D721Med (cell line): Measurements from ENCODE around the gene CCNY.
"Not testable (repeated sequence)": the region's sequence is repeated elsewhere in the genome, so short reads cannot be mapped to it uniquely, and the experiment has no call there.

ENCODE experiments used
- DNase-seq: peaks from one replicate; pipeline ENCODE4 v3.0.0; 2011; ENCODE audit warnings: low spot score; ENCODE audit not compliant: insufficient read length
- FAIRE-seq: peaks from 2 replicates; lab custom pipeline; 2011; peaks lifted over from hg19 to GRCh38; lab: Jason Lieb, UNC
- CTCF ChIP-seq: IDR thresholded peaks from 2 replicates; pipeline ENCODE4 v1.5.1; 2012; ENCODE audit warnings: mild to moderate bottlenecking, control low read depth; ENCODE audit not compliant: insufficient read depth; ENCODE audit errors: missing control alignments

Gene CCNY

GRCh38 chr10:35507519-35508109 is 171.3 kb downstream of the CCNY start:
- no peak for DNase-seq
- no peak for TF ChIP-seq CTCF
- no peak for FAIRE-seq

DNA sequence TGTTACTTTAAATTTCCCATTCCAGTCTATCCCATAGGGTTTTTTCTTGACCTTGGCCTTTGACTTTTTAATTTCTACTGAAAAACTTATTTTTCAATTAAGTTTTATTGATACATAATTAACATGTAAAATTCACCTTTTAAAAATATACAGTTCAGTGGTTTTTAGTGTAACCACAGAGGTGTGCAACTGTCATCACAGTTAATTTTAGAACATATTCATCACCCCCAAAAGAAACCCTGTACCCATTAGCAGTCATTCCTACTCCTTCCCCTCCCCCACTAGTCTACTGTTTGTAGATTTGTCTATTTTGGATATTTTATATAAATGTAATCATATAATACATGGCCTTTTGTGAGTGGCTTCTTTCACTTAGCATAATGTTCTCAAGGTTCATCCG is 172.3 kb downstream of the CCNY start:
- TF ChIP-seq CTCF = no peak
- FAIRE-seq = no peak
- no peak for DNase-seq

- TF ChIP-seq CTCF = no peak
- DNase-seq (no peak), FAIRE-seq (no peak)
Measured at GRCh38 chr10:35510891-35511290, 174.6 kb downstream of the CCNY start.

- FAIRE-seq (no peak), DNase-seq (no peak)
- TF ChIP-seq CTCF = no peak
Measured at GRCh38 chr10:35511647-35512046, 175.3 kb downstream of the CCNY start.

- FAIRE-seq (no peak), DNase-seq (no peak)
- TF ChIP-seq CTCF = no peak
Measured at GRCh38 chr10:35516102-35516670, 179.9 kb downstream of the CCNY start.

GRCh38 chr10:35517431-35518181 is 181.3 kb downstream of the CCNY start:
- DNase-seq (no peak), FAIRE-seq (no peak)
- TF ChIP-seq CTCF = no peak

DNA sequence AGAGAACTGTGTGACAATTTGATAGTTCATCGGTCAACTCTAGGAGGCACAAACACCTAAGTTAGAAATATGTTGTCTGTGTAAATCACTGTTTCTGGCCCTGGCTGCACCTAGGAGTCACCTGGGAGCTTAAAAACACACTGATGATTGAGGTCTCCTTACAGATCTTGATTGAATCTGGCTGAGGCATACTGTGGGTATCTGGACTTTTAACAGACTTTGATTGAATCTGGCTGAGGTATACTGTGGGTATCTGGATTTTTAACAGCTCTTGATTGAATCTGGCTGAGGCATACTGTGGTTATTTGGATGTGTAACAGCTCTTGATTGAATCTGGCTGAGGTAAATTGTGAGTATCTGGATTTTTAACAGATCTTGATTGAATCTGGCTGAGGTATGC is 181.9 kb downstream of the CCNY start:
- FAIRE-seq = not testable (repeated sequence)

More for the DNA sequence above, 181.9 kb downstream of the CCNY start:
- DNase-seq = not testable (repeated sequence)
